K562 (cell line): ENCODE measurements around the gene C2CD4C. TPM values are rescaled to one million over a fixed set of nuclear protein-coding genes. Genes with fewer than 3 reads are reported as not detected.
A peak's percentile ranks its signal among the peaks of the same experiment; 100 is the strongest.

Source experiments
- EP400 ChIP-seq: fragments of 450-650 bp; IDR thresholded peaks from 2 replicates; pipeline ENCODE4 v1.6.1; 2017; ENCODE audit warnings: antibody characterized with exemption, mild to moderate bottlenecking, moderate library complexity
- FOXA1 ChIP-seq: fragments of 450-650 bp; IDR thresholded peaks from 2 replicates; pipeline ENCODE4 v1.6.1; 2016; ENCODE audit warnings: mild to moderate bottlenecking, borderline replicate concordance
- HINFP ChIP-seq: fragments of 450-650 bp; conservative IDR thresholded peaks from 2 replicates; pipeline ENCODE4 v1.6.1; 2016; ENCODE audit warnings: missing genetic modification characterization, low read depth, mild to moderate bottlenecking, control low read depth, missing compliant biosample characterization
- KLF16 ChIP-seq: IDR thresholded peaks from 2 replicates; pipeline ENCODE4 v1.6.1; 2016; ENCODE audit warnings: antibody characterized with exemption
- RBM25 ChIP-seq: fragments of 200-400 bp; formaldehyde crosslinking; IDR thresholded peaks from 2 replicates; pipeline ENCODE4 v1.6.1; 2018; ENCODE audit warnings: low read length, low read depth, moderate library complexity; ENCODE audit not compliant: severe bottlenecking
- SMAD3 ChIP-seq: fragments of 450-650 bp; formaldehyde crosslinking; conservative IDR thresholded peaks from 2 replicates; pipeline ENCODE4 v1.4.0; 2020; ENCODE audit warnings: mild to moderate bottlenecking
- TFAM ChIP-seq: fragments of 250-450 bp; sonication (Bioruptor Pico); conservative IDR thresholded peaks from 2 replicates; pipeline ENCODE4 v1.5.0; 2021; ENCODE audit warnings: mild to moderate bottlenecking, moderate library complexity
- ZBTB1 ChIP-seq: sonication (generic); formaldehyde crosslinking; IDR thresholded peaks from 2 replicates; pipeline ENCODE4 v1.8.1; 2023; ENCODE audit warnings: missing genetic modification reagents, low read depth, mild to moderate bottlenecking, borderline replicate concordance
- polyA plus RNA-seq, 8 experiments: library from polyadenylated mRNA; depleted of rRNA in 4 of 8; stranded (reverse) in 5 of 8; unstranded in 3 of 8; fragments of >200 nt; fragmentation: Nextera tagmentation in 2 of 8; fragmentation: Illumina TruSeq in 1 of 8; extraction: Ambion mirVana in 2 of 8; extraction: Trizol in 1 of 8; gene quantifications; 2 replicates each; pipeline versions ENCODE4 v1.2.1 to v1.2.3, GENCODE V29; 2011 to 2014; ENCODE audit warnings: inconsistent platforms in 1 of 8, missing spikeins in 1 of 8
- total RNA-seq, 7 experiments: library from RNA; depleted of rRNA in 6 of 7; stranded (reverse); fragments of >200 nt in 6 of 7; fragmentation: Illumina TruSeq in 2 of 7; extraction: Trizol in 2 of 7; gene quantifications; 2 replicates each; pipeline versions ENCODE4 v1.2.1 to v1.2.3, GENCODE V29; 2011 to 2021; ENCODE audit warnings: low replicate concordance in 1 of 7
- TF ChIP-seq, protein P1 (sequence below): sonication (generic); formaldehyde crosslinking; IDR thresholded peaks from 2 replicates; pipeline ENCODE4 v1.5.0; 2020; ENCODE audit warnings: missing genetic modification reagents

Gene C2CD4C
- total and polyA plus RNA-seq, 9 of the 15 experiments (the other 6 are each of a cell fraction or from before 2014, with no cell fraction given), result 0.01 to 0.07 TPM; not detected in 7

GRCh38 chr19:407511-408440 is 1.2 kb downstream of the C2CD4C start (continued):
- TF ChIP-seq HINFP (no peak), SMAD3 (no peak), EP400 (no peak), KLF16 (no peak), FOXA1 (no peak), TFAM (CRISPR knock-in tag) (no peak), RBM25 (no peak), ZBTB1 (CRISPR knock-in tag) (no peak)
- TF ChIP-seq, protein P1, sequence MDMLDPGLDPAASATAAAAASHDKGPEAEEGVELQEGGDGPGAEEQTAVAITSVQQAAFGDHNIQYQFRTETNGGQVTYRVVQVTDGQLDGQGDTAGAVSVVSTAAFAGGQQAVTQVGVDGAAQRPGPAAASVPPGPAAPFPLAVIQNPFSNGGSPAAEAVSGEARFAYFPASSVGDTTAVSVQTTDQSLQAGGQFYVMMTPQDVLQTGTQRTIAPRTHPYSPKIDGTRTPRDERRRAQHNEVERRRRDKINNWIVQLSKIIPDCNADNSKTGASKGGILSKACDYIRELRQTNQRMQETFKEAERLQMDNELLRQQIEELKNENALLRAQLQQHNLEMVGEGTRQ (CRISPR knock-in tag), result peak; percentile 24; the same call in 1 of the 2 replicates
- TF ChIP-seq, all 486 proteins: peak for 3
